GM19467 (cell line): ENCODE data around the gene SEMA3F.

Experiments
- ATAC-seq: cut with Tn5 transposase; IDR thresholded peaks from one replicate; pipeline ENCODE4 v1.9.1; 2021; ENCODE audit warnings: mild to moderate bottlenecking, moderate library complexity; ENCODE audit not compliant: unreplicated experiment

Gene SEMA3F

GRCh38 chr3:50230104-50230793, 75.1 kb downstream of the SEMA3F start:
- no peak for ATAC-seq

- ATAC-seq = no peak
Observed at GRCh38 chr3:50230794-50231125, 75.6 kb downstream of the SEMA3F start.

GRCh38 chr3:50231581-50231980, 76.5 kb downstream of the SEMA3F start:
- no peak for ATAC-seq

- no peak for ATAC-seq
Observed at GRCh38 chr3:50232303-50232702, 77.2 kb downstream of the SEMA3F start.

GRCh38 chr3:50233176-50233575, 78.1 kb downstream of the SEMA3F start:
- ATAC-seq = no peak

GRCh38 chr3:50235716-50236483, 80.8 kb downstream of the SEMA3F start, which contains the start of gene GNAI2:
TSS of gene GNAI2 (plus strand) at chr3:50236204. CDS start at chr3:50236336, 132 bp downstream.
- ATAC-seq = peak; percentile 92

GRCh38 chr3:50236484-50237132, 81.5 kb downstream of the SEMA3F start:
- no peak for ATAC-seq

- no peak for ATAC-seq
Observed at GRCh38 chr3:50237133-50237651, 82.1 kb downstream of the SEMA3F start.

- ATAC-seq = peak; percentile 30
Observed at GRCh38 chr3:50237754-50238548, 82.8 kb downstream of the SEMA3F start.

GRCh38 chr3:50238549-50239026, 83.5 kb downstream of the SEMA3F start:
- no peak for ATAC-seq
